Right atrium auricular region (tissue), 2 donors: ENCODE data around the gene CACNA1G. TPM values are rescaled to one million over a fixed set of nuclear protein-coding genes. Genes with fewer than 3 reads are reported as not detected.

Experiments
- DNase-seq: peaks from one replicate; pipeline ENCODE4 v3.0.0-alpha.2; 2019; ENCODE audit warnings: low spot score
- H3K27ac ChIP-seq, 2 donors: fragments of 200-600 bp; sonication (generic); 1 replicate in 1 of 2; 2 replicates in 1 of 2; pipeline ENCODE4 v1.5.1; 2016 to 2019
- H3K27me3 ChIP-seq, 2 donors: fragments of 200-600 bp; sonication (generic); one replicate each; pipeline versions ENCODE4 v1.5.1 to v1.6.0; 2017 to 2019
- H3K36me3 ChIP-seq: fragments of 200-600 bp; sonication (generic); one replicate; pipeline ENCODE4 v1.5.1; 2016
- H3K4me1 ChIP-seq, 2 donors: fragments of 200-600 bp; sonication (generic); one replicate each; pipeline versions ENCODE4 v1.5.1 to v1.6.0; 2017 to 2019
- H3K4me3 ChIP-seq, 2 donors: fragments of 200-600 bp; sonication (generic); 1 replicate in 1 of 2; 2 replicates in 1 of 2; pipeline ENCODE4 v1.5.1; 2017 to 2019; ENCODE audit warnings: mild to moderate bottlenecking in 1 of 2, moderate library complexity in 1 of 2
- H3K9me3 ChIP-seq, 2 donors: fragments of 200-600 bp; sonication (generic); one replicate each; pipeline ENCODE4 v1.5.1; 2019
- CTCF ChIP-seq, 2 donors: fragments of 200-600 bp; sonication (generic); IDR thresholded peaks; one replicate each; pipeline ENCODE4 v1.5.1; 2019; ENCODE audit warnings: antibody characterized with exemption in 2 of 2
- total RNA-seq, 2 donors: library from RNA; depleted of rRNA; stranded (reverse); fragments of >200 nt; gene quantifications; one replicate each; pipeline ENCODE4 v1.1.0, GENCODE V29; 2016

The CACNA1G gene
- total RNA-seq, 2 donors from 2014 or later = 4.3 to 6.2 TPM

DNA sequence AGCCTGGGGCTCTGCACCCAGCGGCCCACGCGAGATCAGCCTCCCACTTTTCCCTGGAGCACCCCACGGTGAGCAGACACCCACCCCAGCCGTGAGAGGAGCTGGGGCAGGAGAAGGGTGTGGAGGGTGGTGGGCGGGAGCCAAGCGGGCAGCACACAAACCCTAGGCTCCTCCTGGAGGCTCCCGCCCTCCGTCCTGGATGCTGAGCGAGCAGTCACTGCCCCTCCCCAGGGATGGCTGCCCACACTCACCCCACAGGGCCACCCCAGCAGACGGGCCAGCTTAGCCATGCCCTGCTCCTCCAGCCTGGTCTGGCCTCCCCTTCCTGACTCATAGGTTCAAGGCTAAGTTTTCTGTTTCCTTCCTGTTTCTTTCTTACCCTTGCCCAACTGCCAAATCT is 58.4 kb downstream of the CACNA1G start:
- no peak for DNase-seq
- no peak for TF ChIP-seq CTCF (IDR thresholded peaks at IDR 0.05)
- Histone ChIP-seq H3K9me3 (no peaks in the 10 kb centered on the region), H3K27ac (no peak overlapping the region), H3K27me3 (no peaks in the 10 kb centered on the region), H3K36me3 (no peaks in the 10 kb centered on the region), H3K4me3 (no peak overlapping the region), H3K4me1 (peaks cover 0 to under 1% of the 10 kb centered on the region in 2 donors)

- no peak for DNase-seq
- Histone ChIP-seq H3K36me3 (no peaks in the 10 kb centered on the region), H3K27me3 (no peaks in the 10 kb centered on the region), H3K9me3 (no peaks in the 10 kb centered on the region), H3K4me1 (no peaks in the 10 kb centered on the region), H3K27ac (no peak overlapping the region), H3K4me3 (no peak overlapping the region)
- TF ChIP-seq CTCF (IDR thresholded peaks at IDR 0.05) = no peak
Measured at GRCh38 chr17:50619489-50619888, 59.0 kb downstream of the CACNA1G start.

DNA sequence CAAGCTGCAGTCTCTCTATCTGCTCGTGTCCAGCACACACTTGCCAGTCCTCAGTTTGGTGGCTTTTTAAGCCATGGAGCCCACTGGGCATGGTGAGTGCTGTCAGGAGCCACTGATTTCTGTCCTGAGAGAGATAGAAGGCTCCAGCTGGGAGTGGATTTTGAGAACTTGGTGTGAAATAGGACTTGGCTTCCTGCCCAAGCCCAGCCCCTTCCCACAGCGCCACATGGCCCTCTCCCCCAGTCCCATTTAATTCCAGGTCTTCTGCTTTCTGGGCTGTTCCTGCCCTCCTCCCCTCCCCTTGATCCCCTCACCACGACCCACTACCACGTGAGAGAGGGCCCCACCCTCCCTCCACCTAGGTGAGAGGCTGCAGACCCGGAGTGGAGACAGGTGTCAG is 59.7 kb downstream of the CACNA1G start:
- Histone ChIP-seq H3K36me3 (no peaks in the 10 kb centered on the region), H3K4me1 (no peaks in the 10 kb centered on the region), H3K27me3 (no peaks in the 10 kb centered on the region), H3K9me3 (no peaks in the 10 kb centered on the region), H3K27ac (no peak overlapping the region), H3K4me3 (no peak overlapping the region)
- DNase-seq = no peak
- TF ChIP-seq CTCF (IDR thresholded peaks at IDR 0.05) = no peak

- H3K9me3 ChIP-seq = no peaks in the 10 kb centered on the region
- no peaks in the 10 kb centered on the region for H3K27me3 ChIP-seq
- no peaks in the 10 kb centered on the region for H3K4me1 ChIP-seq
- no peak for DNase-seq
- no peaks in the 10 kb centered on the region for H3K36me3 ChIP-seq
- TF ChIP-seq CTCF (IDR thresholded peaks at IDR 0.05) = no peak
- H3K4me3 ChIP-seq = no peak overlapping the region
- H3K27ac ChIP-seq = no peak overlapping the region
Measured at GRCh38 chr17:50620858-50621257, 60.3 kb downstream of the CACNA1G start.

- no peak for TF ChIP-seq CTCF (IDR thresholded peaks at IDR 0.05)
- no peak overlapping the region for H3K27ac ChIP-seq
- no peak for DNase-seq
- no peaks in the 10 kb centered on the region for H3K27me3 ChIP-seq
- peaks cover 0 to 4% of the 10 kb centered on the region in 2 donors for H3K4me1 ChIP-seq
- H3K36me3 ChIP-seq = no peaks in the 10 kb centered on the region
- no peaks in the 10 kb centered on the region for H3K9me3 ChIP-seq
- no peak overlapping the region for H3K4me3 ChIP-seq
Measured at GRCh38 chr17:50621574-50622031, 61.1 kb downstream of the CACNA1G start.

GRCh38 chr17:50624321-50624934 is 63.9 kb downstream of the CACNA1G start:
- Histone ChIP-seq H3K27ac (no peak overlapping the region), H3K4me3 (no peak overlapping the region), H3K36me3 (no peaks in the 10 kb centered on the region), H3K9me3 (no peaks in the 10 kb centered on the region), H3K4me1 (peaks cover 0 to 4% of the 10 kb centered on the region in 2 donors), H3K27me3 (no peaks in the 10 kb centered on the region)
- DNase-seq = no peak
- no peak for TF ChIP-seq CTCF (IDR thresholded peaks at IDR 0.05)
